Measurements from ENCODE around the gene C17orf58. TPM values are rescaled to one million over a fixed set of nuclear protein-coding genes. Genes with fewer than 3 reads are reported as not detected.

The C17orf58 gene
- total RNA-seq, result 5.3 and 8.4 TPM in 2 replicates

DNA sequence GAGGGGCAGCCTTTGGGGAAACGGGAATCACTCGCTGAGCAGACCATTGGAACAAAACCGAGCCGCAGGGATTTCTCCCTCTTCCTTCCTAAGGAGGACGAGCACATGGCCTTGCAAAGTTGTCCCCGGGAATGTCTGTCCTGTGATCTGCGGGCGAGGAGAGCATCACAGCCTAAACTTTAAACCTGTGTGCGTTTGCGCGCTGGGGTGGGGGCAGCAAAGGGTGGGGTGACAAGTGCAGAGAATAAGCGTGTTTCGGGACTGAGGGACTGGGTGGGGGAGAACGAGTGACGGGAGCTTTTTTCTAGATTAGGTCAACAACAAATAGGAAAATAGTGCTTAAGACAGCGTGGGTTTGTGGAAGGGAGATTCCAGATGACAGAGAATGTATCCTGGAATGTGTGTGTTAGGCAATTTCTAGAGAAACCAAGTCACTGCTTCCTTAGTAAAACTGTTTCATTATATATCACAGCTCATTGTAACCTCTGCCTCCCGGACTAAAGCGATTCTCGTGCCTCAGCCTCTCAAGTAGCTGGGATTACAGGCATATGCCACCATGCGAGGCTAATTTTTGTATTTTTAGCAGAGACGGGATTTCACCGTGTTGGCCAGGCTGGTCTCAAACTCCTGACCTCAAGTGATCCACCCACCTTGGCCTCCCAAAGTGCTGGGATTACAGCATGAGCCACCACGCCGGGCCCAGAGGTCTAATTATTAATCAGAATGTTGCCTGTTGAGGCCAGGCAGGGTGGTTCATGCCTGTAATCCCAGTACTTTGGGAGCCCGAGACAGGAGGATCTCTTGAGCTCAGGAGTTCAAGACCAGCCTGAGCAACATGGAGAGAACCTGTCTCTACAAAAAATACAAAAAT, at the start of gene C17orf58:
TSS of gene C17orf58 (minus strand) at position 169 of the 871 bp plus-strand sequence. CDS start 271 bp downstream, outside the sequence.

DNA sequence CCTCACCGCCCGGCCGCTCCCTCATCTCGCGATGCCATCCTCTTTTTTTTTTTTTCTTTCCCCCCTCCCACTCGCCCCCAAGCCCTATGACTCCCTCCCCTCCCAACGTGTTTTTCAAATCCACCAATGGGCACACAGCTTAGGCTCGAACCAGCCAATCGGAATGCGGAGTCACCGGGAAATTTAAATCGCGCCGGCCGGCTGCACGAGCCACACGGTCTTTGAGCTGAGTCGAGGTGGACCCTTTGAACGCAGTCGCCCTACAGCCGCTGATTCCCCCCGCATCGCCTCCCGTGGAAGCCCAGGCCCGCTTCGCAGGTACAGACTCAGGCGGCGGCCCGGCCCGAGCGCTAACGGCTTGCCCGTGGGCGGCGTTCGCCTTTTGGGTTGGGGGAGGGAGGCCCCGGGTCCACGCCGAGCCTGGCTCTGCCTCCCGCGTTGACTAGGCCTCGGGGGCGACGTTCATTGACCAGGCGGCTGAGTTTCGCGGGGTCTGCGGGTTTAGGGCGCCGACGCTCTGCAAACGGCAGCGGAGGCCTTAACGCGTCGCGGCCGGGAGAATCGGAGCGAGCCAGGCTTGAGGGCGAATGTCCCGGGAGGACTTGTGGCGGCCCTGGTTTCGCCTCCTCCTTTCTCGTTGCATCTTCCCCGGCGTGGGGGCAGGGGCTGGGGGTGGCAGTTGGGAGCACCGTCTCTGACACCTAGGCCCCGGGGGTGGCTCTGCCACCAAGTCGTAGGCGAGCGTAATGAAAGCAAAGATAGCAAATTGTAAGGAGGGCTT, 39.4 kb upstream of the C17orf58 start, which contains the start of gene KPNA2:
TSS of gene KPNA2 (plus strand) at position 213 of the 781 bp plus-strand sequence. CDS start 1,398 bp downstream, outside the sequence.

Small RNAs within 50 kb of the gene (small RNA-seq; reads per million reads assigned to genes)
- gene RN7SL622P (ENCODE audit: low replicate concordance), result not detected

Other genes with a start within 250 kb of the C17orf58 start
- gene BPTF, start 171.0 kb downstream of the C17orf58 start, total RNA-seq, result 47.7 and 61.4 TPM in 2 replicates
- gene KPNA2, start 39.3 kb upstream of the C17orf58 start, total RNA-seq, result 71.3 and 354 TPM in 2 replicates

Measured in placental pericyte (primary cell).